Retina (tissue), 1 donor: ENCODE results near the gene MAP4K2.

Experiments
- DNase-seq: peaks from one replicate; pipeline ENCODE4 v3.0.0-alpha.2; 2016

The MAP4K2 gene

GRCh38 chr11:64767344-64768299 is 35.4 kb downstream of the MAP4K2 start:
- DNase-seq: peak; percentile 61

GRCh38 chr11:64766881-64767280 is 36.1 kb downstream of the MAP4K2 start:
- no peak for DNase-seq

GRCh38 chr11:64765851-64766665 is 37.0 kb downstream of the MAP4K2 start:
- no peak for DNase-seq

- DNase-seq: peak; percentile 6
Observed at GRCh38 chr11:64765291-64765850, 37.6 kb downstream of the MAP4K2 start.

- DNase-seq: no peak
Observed at GRCh38 chr11:64764753-64765152, 38.3 kb downstream of the MAP4K2 start.

GRCh38 chr11:64764040-64764611 is 38.9 kb downstream of the MAP4K2 start:
- DNase-seq: peak; percentile 24

GRCh38 chr11:64763526-64764039 is 39.4 kb downstream of the MAP4K2 start:
- DNase-seq: peak; percentile 68

GRCh38 chr11:64762674-64763525 is 40.1 kb downstream of the MAP4K2 start:
- DNase-seq: no peak

GRCh38 chr11:64762277-64762673 is 40.7 kb downstream of the MAP4K2 start:
- DNase-seq: peak; percentile 26

GRCh38 chr11:64760759-64761420 is 42.1 kb downstream of the MAP4K2 start:
- no peak for DNase-seq

GRCh38 chr11:64759722-64760719 is 43.0 kb downstream of the MAP4K2 start, which contains the start of gene PYGM:
Gene PYGM (minus strand): TSS chr11:64759974. CDS start chr11:64759898, 76 bp downstream.
- peak; percentile 84 for DNase-seq

- DNase-seq: no peak
Observed at GRCh38 chr11:64759131-64759721, 43.8 kb downstream of the MAP4K2 start.

GRCh38 chr11:64758330-64759079 is 44.5 kb downstream of the MAP4K2 start:
- DNase-seq: no peak

- no peak for DNase-seq
Observed at GRCh38 chr11:64757549-64758329, 45.3 kb downstream of the MAP4K2 start.

- no peak for DNase-seq
Observed at GRCh38 chr11:64755681-64756361, 47.2 kb downstream of the MAP4K2 start.

GRCh38 chr11:64754919-64755662 is 47.9 kb downstream of the MAP4K2 start:
- no peak for DNase-seq
